ENCODE measurements around the gene NAGA.

NAGA gene

GRCh38 chr22:42021571-42021970 is 49.0 kb downstream of the NAGA start:
- Histone ChIP-seq H3K4me2 (ENCODE audit: low read length) (no peak overlapping the region), H2AFZ (ENCODE audit: insufficient read depth, low read length, poor library complexity) (no peak overlapping the region), H3K79me2 (ENCODE audit: control insufficient read depth, insufficient read depth, low read length, poor library complexity) (no peaks in the 10 kb centered on the region), H4K91ac (ENCODE audit: low read depth, low read length) (no peak overlapping the region), H3K9me3 (ENCODE audit: insufficient read depth, low read depth, low read length) (no peaks in the 10 kb centered on the region), H2BK120ac (ENCODE audit: insufficient read depth, low read length, poor library complexity) (no peak overlapping the region), H2BK5ac (ENCODE audit: low read depth, low read length, poor library complexity) (no peak overlapping the region), H3K4ac (ENCODE audit: low read depth, low read length) (no peak overlapping the region), H2BK12ac (ENCODE audit: low read length) (no peak overlapping the region), H3K18ac (ENCODE audit: low read length) (no peak overlapping the region), H3K79me1 (ENCODE audit: low read length) (no peaks in the 10 kb centered on the region), H4K8ac (ENCODE audit: low read depth, low read length) (no peak overlapping the region), H3K27ac (ENCODE audit: low read depth, low read length) (no peak overlapping the region), H2AK5ac (ENCODE audit: low read length) (no peak overlapping the region), H3K27me3 (ENCODE audit: insufficient read depth, low read length) (no peaks in the 10 kb centered on the region), H3K14ac (ENCODE audit: low read length) (no peak overlapping the region), H3K36me3 (ENCODE audit: control insufficient read depth in 1 of 2, insufficient read depth in 2 of 2, low read length in 2 of 2) (no peaks in the 10 kb centered on the region), H3K4me3 (ENCODE audit: low read depth, low read length) (no peak overlapping the region), H3K9ac (ENCODE audit: low read length) (no peak overlapping the region), H3K23ac (ENCODE audit: low read length) (no peak overlapping the region), H4K12ac (ENCODE audit: low read depth, low read length) (no peak overlapping the region), H3K4me1 (ENCODE audit: control insufficient read depth in 1 of 2, insufficient read depth in 2 of 2, low read length in 2 of 2) (no peaks in the 10 kb centered on the region)
- DNase-seq, result peak; percentile 16 to 67
- WGBS (ENCODE audit: extremely low coverage, insufficient coverage, insufficient read length), result no CpG with 5 or more reads among the region's 2 CpGs

- Histone ChIP-seq H2BK12ac (ENCODE audit: low read length) (no peak overlapping the region), H4K8ac (ENCODE audit: low read depth, low read length) (no peak overlapping the region), H2AK5ac (ENCODE audit: low read length) (no peak overlapping the region), H2BK120ac (ENCODE audit: insufficient read depth, low read length, poor library complexity) (no peak overlapping the region), H2BK5ac (ENCODE audit: low read depth, low read length, poor library complexity) (no peak overlapping the region), H4K91ac (ENCODE audit: low read depth, low read length) (no peak overlapping the region), H3K9me3 (ENCODE audit: insufficient read depth, low read depth, low read length) (no peaks in the 10 kb centered on the region), H3K14ac (ENCODE audit: low read length) (no peak overlapping the region), H4K12ac (ENCODE audit: low read depth, low read length) (no peak overlapping the region), H3K36me3 (ENCODE audit: control insufficient read depth in 1 of 2, insufficient read depth in 2 of 2, low read length in 2 of 2) (no peaks in the 10 kb centered on the region), H3K9ac (ENCODE audit: low read length) (no peak overlapping the region), H3K27ac (ENCODE audit: low read depth, low read length) (no peak overlapping the region), H2AFZ (ENCODE audit: insufficient read depth, low read length, poor library complexity) (no peak overlapping the region), H3K4me1 (ENCODE audit: control insufficient read depth in 1 of 2, insufficient read depth in 2 of 2, low read length in 2 of 2) (no peaks in the 10 kb centered on the region), H3K4me2 (ENCODE audit: low read length) (no peak overlapping the region), H3K79me1 (ENCODE audit: low read length) (no peaks in the 10 kb centered on the region), H3K27me3 (ENCODE audit: insufficient read depth, low read length) (no peaks in the 10 kb centered on the region), H3K23ac (ENCODE audit: low read length) (no peak overlapping the region), H3K79me2 (ENCODE audit: control insufficient read depth, insufficient read depth, low read length, poor library complexity) (no peaks in the 10 kb centered on the region), H3K18ac (ENCODE audit: low read length) (no peak overlapping the region), H3K4me3 (ENCODE audit: low read depth, low read length) (no peak overlapping the region), H3K4ac (ENCODE audit: low read depth, low read length) (no peak overlapping the region)
- DNase-seq, result no peak
- no CpG with 5 or more reads among the region's 1 CpG for WGBS (ENCODE audit: extremely low coverage, insufficient coverage, insufficient read length)
Observed at GRCh38 chr22:42018224-42018623, 52.4 kb downstream of the NAGA start.

GRCh38 chr22:42016111-42016510 is 54.5 kb downstream of the NAGA start:
- no peak overlapping the region for H2BK12ac ChIP-seq (ENCODE audit: low read length)
- no peak overlapping the region for H2BK120ac ChIP-seq (ENCODE audit: insufficient read depth, low read length, poor library complexity)
- no peak overlapping the region for H3K18ac ChIP-seq (ENCODE audit: low read length)
- H4K8ac ChIP-seq (ENCODE audit: low read depth, low read length), result no peak overlapping the region
- H3K14ac ChIP-seq (ENCODE audit: low read length), result no peak overlapping the region
- no peak overlapping the region for H3K4me3 ChIP-seq (ENCODE audit: low read depth, low read length)
- no peak overlapping the region for H3K27ac ChIP-seq (ENCODE audit: low read depth, low read length)
- H3K79me2 ChIP-seq (ENCODE audit: control insufficient read depth, insufficient read depth, low read length, poor library complexity), result no peaks in the 10 kb centered on the region
- DNase-seq, result peak; percentile 91 to 96
- H4K12ac ChIP-seq (ENCODE audit: low read depth, low read length), result no peak overlapping the region
- no peaks in the 10 kb centered on the region for H3K36me3 ChIP-seq (ENCODE audit: control insufficient read depth in 1 of 2, insufficient read depth in 2 of 2, low read length in 2 of 2)
- H3K9me3 ChIP-seq (ENCODE audit: insufficient read depth, low read depth, low read length), result no peaks in the 10 kb centered on the region
- no peaks in the 10 kb centered on the region for H3K4me1 ChIP-seq (ENCODE audit: control insufficient read depth in 1 of 2, insufficient read depth in 2 of 2, low read length in 2 of 2)
- H2AFZ ChIP-seq (ENCODE audit: insufficient read depth, low read length, poor library complexity), result no peak overlapping the region
- H2AK5ac ChIP-seq (ENCODE audit: low read length), result no peak overlapping the region
- no peak overlapping the region for H3K4ac ChIP-seq (ENCODE audit: low read depth, low read length)
- H3K4me2 ChIP-seq (ENCODE audit: low read length), result no peak overlapping the region
- H4K91ac ChIP-seq (ENCODE audit: low read depth, low read length), result no peak overlapping the region
- no peak overlapping the region for H3K9ac ChIP-seq (ENCODE audit: low read length)
- H3K23ac ChIP-seq (ENCODE audit: low read length), result no peak overlapping the region
- no CpG with 5 or more reads among the region's 10 CpGs for WGBS (ENCODE audit: extremely low coverage, insufficient coverage, insufficient read length)
- H2BK5ac ChIP-seq (ENCODE audit: low read depth, low read length, poor library complexity), result no peak overlapping the region
- H3K27me3 ChIP-seq (ENCODE audit: insufficient read depth, low read length), result no peaks in the 10 kb centered on the region
- no peaks in the 10 kb centered on the region for H3K79me1 ChIP-seq (ENCODE audit: low read length)

GRCh38 chr22:42013385-42013784 is 57.2 kb downstream of the NAGA start:
- Histone ChIP-seq H2AK5ac (ENCODE audit: low read length) (no peak overlapping the region), H3K4me3 (ENCODE audit: low read depth, low read length) (no peak overlapping the region), H4K91ac (ENCODE audit: low read depth, low read length) (no peak overlapping the region), H4K8ac (ENCODE audit: low read depth, low read length) (no peak overlapping the region), H2AFZ (ENCODE audit: insufficient read depth, low read length, poor library complexity) (no peak overlapping the region), H3K36me3 (ENCODE audit: control insufficient read depth in 1 of 2, insufficient read depth in 2 of 2, low read length in 2 of 2) (no peaks in the 10 kb centered on the region), H3K9me3 (ENCODE audit: insufficient read depth, low read depth, low read length) (no peaks in the 10 kb centered on the region), H3K79me1 (ENCODE audit: low read length) (no peaks in the 10 kb centered on the region), H3K27ac (ENCODE audit: low read depth, low read length) (no peak overlapping the region), H3K4me1 (ENCODE audit: control insufficient read depth in 1 of 2, insufficient read depth in 2 of 2, low read length in 2 of 2) (no peaks in the 10 kb centered on the region), H2BK120ac (ENCODE audit: insufficient read depth, low read length, poor library complexity) (no peak overlapping the region), H3K14ac (ENCODE audit: low read length) (no peak overlapping the region), H3K4ac (ENCODE audit: low read depth, low read length) (no peak overlapping the region), H3K9ac (ENCODE audit: low read length) (no peak overlapping the region), H3K79me2 (ENCODE audit: control insufficient read depth, insufficient read depth, low read length, poor library complexity) (no peaks in the 10 kb centered on the region), H3K23ac (ENCODE audit: low read length) (no peak overlapping the region), H3K4me2 (ENCODE audit: low read length) (no peak overlapping the region), H4K12ac (ENCODE audit: low read depth, low read length) (no peak overlapping the region), H3K27me3 (ENCODE audit: insufficient read depth, low read length) (no peaks in the 10 kb centered on the region), H3K18ac (ENCODE audit: low read length) (no peak overlapping the region), H2BK5ac (ENCODE audit: low read depth, low read length, poor library complexity) (no peak overlapping the region), H2BK12ac (ENCODE audit: low read length) (no peak overlapping the region)
- WGBS (ENCODE audit: extremely low coverage, insufficient coverage, insufficient read length), result no CpG with 5 or more reads among the region's 4 CpGs
- DNase-seq, result no peak
